ENCODE data around the gene ARHGEF17. TPM values are rescaled to one million over a fixed set of nuclear protein-coding genes. Genes with fewer than 3 reads are reported as not detected.

The ARHGEF17 gene
- total RNA-seq, 3 donors from 2014 or later (not counting 1 experiment from before 2014, with no cell fraction given): 0.02 to 0.88 (median 0.50) TPM

DNA sequence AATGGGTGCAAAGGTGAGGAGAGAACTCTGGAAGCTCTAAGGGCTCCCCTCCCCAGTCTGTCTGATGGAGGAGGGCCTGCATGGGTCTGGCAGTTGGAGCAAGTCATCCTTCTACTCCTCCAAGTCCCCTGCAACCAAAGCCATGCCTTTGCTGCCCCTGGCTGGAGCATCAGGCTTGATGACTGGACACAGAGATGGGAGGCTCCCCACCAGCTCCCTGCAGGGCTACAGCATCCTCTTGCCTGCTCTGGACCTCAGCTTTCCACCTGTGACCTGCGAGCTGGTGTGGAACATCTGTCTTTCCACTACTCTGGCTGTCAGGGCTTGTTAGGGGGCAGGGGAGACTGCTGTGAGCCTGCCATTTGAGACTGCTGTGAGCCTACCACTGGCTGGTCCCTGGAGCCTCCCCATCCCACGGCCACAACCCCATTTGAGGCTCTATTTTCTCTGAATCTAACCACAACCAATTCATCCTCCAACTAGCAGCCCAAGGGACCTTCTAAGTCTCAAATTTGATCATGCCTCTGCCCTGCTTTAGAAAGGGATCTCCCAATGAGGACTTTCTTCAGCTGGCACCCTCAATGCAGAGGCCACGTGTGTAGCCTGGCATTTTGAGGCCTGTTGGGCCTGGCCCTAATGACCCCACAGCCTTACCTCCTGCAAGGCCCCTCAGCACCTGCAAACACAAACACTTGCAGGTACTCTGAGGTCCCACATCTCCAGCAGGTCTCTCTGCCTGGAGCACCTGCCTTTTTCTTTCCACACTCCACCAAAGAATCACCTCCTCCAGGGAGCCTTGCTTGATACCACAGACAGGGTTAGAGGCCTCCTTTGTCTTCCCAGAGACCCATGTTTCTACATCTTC lies 26.0 kb upstream of the ARHGEF17 start:
- no peak for ATAC-seq
- intact Hi-C loops (cut with micrococcal nuclease): no loop called here
- H3K4me1 Mint-ChIP-seq: peaks cover 0 to 11% of the 10 kb centered on the region in 2 donors

DNA sequence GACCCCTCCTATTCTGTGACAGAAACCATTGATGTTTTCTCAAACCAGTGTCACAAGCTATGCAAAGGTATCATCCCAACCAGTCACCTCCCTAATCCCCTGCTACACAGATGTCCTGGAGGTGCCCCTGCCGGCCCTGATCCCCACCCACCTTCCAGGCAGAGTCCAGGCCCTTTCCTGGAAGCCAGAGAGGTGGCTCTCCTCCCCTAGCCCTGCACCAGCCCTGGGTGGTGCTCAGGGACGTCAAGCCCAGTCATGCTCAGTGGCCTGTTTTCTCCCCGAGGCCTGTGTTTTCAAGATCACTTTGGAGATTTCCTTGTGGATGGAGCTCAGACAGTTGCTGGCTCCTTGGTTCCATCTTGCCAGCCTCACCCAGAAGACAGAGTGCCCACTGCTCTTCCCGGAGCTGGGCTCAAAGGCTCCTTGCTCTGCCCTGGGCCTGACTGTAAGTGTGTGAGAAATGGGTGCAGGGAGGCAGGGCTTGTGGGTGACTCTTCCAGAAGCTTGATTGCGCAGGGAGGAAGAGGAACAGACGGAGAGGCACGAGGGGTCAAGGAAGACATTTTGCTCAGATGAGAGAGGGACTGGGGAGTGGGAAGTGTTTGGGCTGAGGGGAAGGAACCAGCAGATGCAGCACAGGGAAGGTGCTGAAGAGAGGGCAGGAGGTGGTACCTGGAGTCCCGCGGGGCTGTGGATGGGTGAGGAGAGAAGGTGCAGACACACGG lies 24.6 kb upstream of the ARHGEF17 start:
- Histone ChIP-seq H3K36me3 (ENCODE audit: control insufficient read depth, insufficient read depth, low read length) (no peaks in the 10 kb centered on the region), H3K4me3 (ENCODE audit: low read length) (no peak overlapping the region), H3K27ac (ENCODE audit: low read length) (no peak overlapping the region), H3K9me3 (ENCODE audit: control insufficient read depth, insufficient read depth, low read length) (no peaks in the 10 kb centered on the region), H3K27me3 (ENCODE audit: control insufficient read depth, insufficient read depth, low read length) (no peaks in the 10 kb centered on the region), H3K4me1 (ENCODE audit: control insufficient read depth, insufficient read depth, low read length) (peaks cover 28% of the 10 kb centered on the region)
- H3K36me3 Mint-ChIP-seq: no peaks in the 10 kb centered on the region
- H3K9me3 Mint-ChIP-seq: no peaks in the 10 kb centered on the region
- ATAC-seq: no peak
- H3K27me3 Mint-ChIP-seq (ENCODE audit: low read depth in 2 of 2): peaks cover 0 to 2% of the 10 kb centered on the region in 2 donors
- intact Hi-C loops (cut with micrococcal nuclease): no loop called here
- H3K4me3 Mint-ChIP-seq: no peak overlapping the region
- peaks cover 0 to 11% of the 10 kb centered on the region in 2 donors for H3K4me1 Mint-ChIP-seq
- TF ChIP-seq, protein P1, sequence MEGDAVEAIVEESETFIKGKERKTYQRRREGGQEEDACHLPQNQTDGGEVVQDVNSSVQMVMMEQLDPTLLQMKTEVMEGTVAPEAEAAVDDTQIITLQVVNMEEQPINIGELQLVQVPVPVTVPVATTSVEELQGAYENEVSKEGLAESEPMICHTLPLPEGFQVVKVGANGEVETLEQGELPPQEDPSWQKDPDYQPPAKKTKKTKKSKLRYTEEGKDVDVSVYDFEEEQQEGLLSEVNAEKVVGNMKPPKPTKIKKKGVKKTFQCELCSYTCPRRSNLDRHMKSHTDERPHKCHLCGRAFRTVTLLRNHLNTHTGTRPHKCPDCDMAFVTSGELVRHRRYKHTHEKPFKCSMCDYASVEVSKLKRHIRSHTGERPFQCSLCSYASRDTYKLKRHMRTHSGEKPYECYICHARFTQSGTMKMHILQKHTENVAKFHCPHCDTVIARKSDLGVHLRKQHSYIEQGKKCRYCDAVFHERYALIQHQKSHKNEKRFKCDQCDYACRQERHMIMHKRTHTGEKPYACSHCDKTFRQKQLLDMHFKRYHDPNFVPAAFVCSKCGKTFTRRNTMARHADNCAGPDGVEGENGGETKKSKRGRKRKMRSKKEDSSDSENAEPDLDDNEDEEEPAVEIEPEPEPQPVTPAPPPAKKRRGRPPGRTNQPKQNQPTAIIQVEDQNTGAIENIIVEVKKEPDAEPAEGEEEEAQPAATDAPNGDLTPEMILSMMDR (IDR thresholded peaks at IDR 0.05): no peak
- DNase-seq: no peak
- WGBS (ENCODE audit: insufficient coverage): 84% methylated on average over 10 of the region's 10 CpGs
- no peak overlapping the region for H3K27ac Mint-ChIP-seq

More for the DNA sequence above, 26.0 kb upstream of the ARHGEF17 start:
- Mint-ChIP-seq H3K36me3 (no peaks in the 10 kb centered on the region), H3K27ac (no peak overlapping the region), H3K9me3 (no peaks in the 10 kb centered on the region), H3K4me3 (no peak overlapping the region), H3K27me3 (ENCODE audit: low read depth in 2 of 2) (peaks cover 0 to 2% of the 10 kb centered on the region in 2 donors)
- Histone ChIP-seq H3K4me1 (ENCODE audit: control insufficient read depth, insufficient read depth, low read length) (peaks cover 16% of the 10 kb centered on the region), H3K9me3 (ENCODE audit: control insufficient read depth, insufficient read depth, low read length) (no peaks in the 10 kb centered on the region), H3K36me3 (ENCODE audit: control insufficient read depth, insufficient read depth, low read length) (no peaks in the 10 kb centered on the region), H3K4me3 (ENCODE audit: low read length) (no peak overlapping the region), H3K27ac (ENCODE audit: low read length) (no peak overlapping the region), H3K27me3 (ENCODE audit: control insufficient read depth, insufficient read depth, low read length) (no peaks in the 10 kb centered on the region)
- whole genome bisulfite sequencing (ENCODE audit: insufficient coverage): 56% methylated on average over 3 of the region's 3 CpGs
- DNase-seq: no peak
- TF ChIP-seq, protein P1 (IDR thresholded peaks at IDR 0.05): no peak

DNA sequence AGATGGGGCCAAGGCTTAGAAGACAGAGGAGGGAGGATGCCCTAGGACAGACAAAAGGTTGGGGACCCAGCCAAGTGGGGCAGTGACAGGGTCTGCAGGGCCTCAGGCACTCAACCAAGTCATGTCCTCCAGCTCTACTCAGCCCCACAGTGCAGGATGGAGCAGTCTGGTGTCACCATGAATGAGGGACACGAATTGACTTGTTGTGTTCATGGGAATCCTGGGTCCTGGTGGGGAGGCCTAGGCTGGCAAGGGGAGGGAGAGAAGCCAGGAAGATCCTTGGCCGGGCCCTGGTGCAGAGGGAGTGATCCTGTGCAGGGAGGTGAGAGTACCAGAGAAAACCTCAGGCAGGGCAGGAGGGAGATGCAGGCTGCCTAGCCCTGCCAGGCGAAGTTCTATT lies 24.0 kb upstream of the ARHGEF17 start:
- Histone ChIP-seq H3K9me3 (ENCODE audit: control insufficient read depth, insufficient read depth, low read length) (no peaks in the 10 kb centered on the region), H3K27me3 (ENCODE audit: control insufficient read depth, insufficient read depth, low read length) (no peaks in the 10 kb centered on the region), H3K27ac (ENCODE audit: low read length) (no peak overlapping the region), H3K36me3 (ENCODE audit: control insufficient read depth, insufficient read depth, low read length) (no peaks in the 10 kb centered on the region), H3K4me3 (ENCODE audit: low read length) (no peak overlapping the region), H3K4me1 (ENCODE audit: control insufficient read depth, insufficient read depth, low read length) (peaks cover 35% of the 10 kb centered on the region)
- no peaks in the 10 kb centered on the region for H3K36me3 Mint-ChIP-seq
- intact Hi-C loops (cut with micrococcal nuclease): no loop called here
- peaks cover 0 to 2% of the 10 kb centered on the region in 2 donors for H3K27me3 Mint-ChIP-seq (ENCODE audit: low read depth in 2 of 2)
- H3K9me3 Mint-ChIP-seq: no peaks in the 10 kb centered on the region
- DNase-seq (no peak), ATAC-seq (no peak)
- H3K4me3 Mint-ChIP-seq: no peak overlapping the region
- H3K27ac Mint-ChIP-seq: no peak overlapping the region
- peaks cover 4 to 15% of the 10 kb centered on the region in 2 donors for H3K4me1 Mint-ChIP-seq
- TF ChIP-seq, protein P1 (IDR thresholded peaks at IDR 0.05): no peak
- 82% methylated on average over 3 of the region's 3 CpGs for WGBS (ENCODE audit: insufficient coverage)

Data from natural killer cell (primary cell).